K562 (cell line): ENCODE measurements around the gene IQCE. TPM values are rescaled to one million over a fixed set of nuclear protein-coding genes. Genes with fewer than 3 reads are reported as not detected.

Experiments
- ATAC-seq: fragments of 200-7000 bp; cut with Tn5 transposase; 3 replicates; pipeline ENCODE4 v1.9.1; 2020; ENCODE audit warnings: moderate library complexity
- BruUV-seq: library from RNA; stranded (reverse); fragments of 400-500 nt; replicated peaks from 2 replicates; lab custom pipeline; 2021; lab: Mats Ljungman, UMichigan
- CTCF ChIA-PET: fragments of 300-600 bp; formaldehyde crosslinking; extraction: SDS; loops from one replicate; lab custom pipeline; 2021; ENCODE audit warnings: low intra/inter-chr PET ratio; lab: Yijun Ruan, JAX
- POLR2A ChIA-PET: fragments of 300-600, 350-650 bp; sonication (Branson Sonifier 250); formaldehyde crosslinking; extraction: SDS; loops from one replicate; lab custom pipeline; 2021; ENCODE audit warnings: antibody characterized with exemption, inconsistent platforms; lab: Yijun Ruan, JAX
- DNase-seq, 4 experiments: peaks; one replicate each; pipeline versions ENCODE4 v3.0.0 to v3.0.0-alpha.2; 2011 to 2018; ENCODE audit warnings: low spot score in 3 of 4, mixed read lengths in 3 of 4; ENCODE audit errors: extremely low read depth in 1 of 4
- FAIRE-seq: peaks from 2 replicates; lab custom pipeline; 2011; peaks lifted over from hg19 to GRCh38; lab: Jason Lieb, UNC
- H2AFZ ChIP-seq: 2 replicates; pipeline ENCODE4 v1.6.0; 2011; ENCODE audit warnings: low read depth, low read length, control low read depth, inconsistent platforms
- H3K27ac ChIP-seq: fragments of 200-600 bp; 3 replicates; pipeline ENCODE4 v1.8.0; 2011; ENCODE audit warnings: low read depth, mild to moderate bottlenecking, control low read depth, inconsistent platforms, low read length, moderate library complexity, mixed read lengths; ENCODE audit errors: extremely low read depth
- H3K27me3 ChIP-seq, 2 experiments: fragments of 300-600 bp in 1 of 2; 2 replicates in 1 of 2; 3 replicates in 1 of 2; pipeline versions ENCODE4 v1.6.0 to v1.8.0; 2011; ENCODE audit warnings: inconsistent platforms in 2 of 2, low read length in 2 of 2, mild to moderate bottlenecking in 1 of 2, mixed read lengths in 1 of 2, moderate library complexity in 1 of 2; ENCODE audit not compliant: control insufficient read depth in 2 of 2, insufficient read depth in 2 of 2
- H3K36me3 ChIP-seq: fragments of 300-600 bp; 3 replicates; pipeline ENCODE4 v1.8.0; 2011; ENCODE audit warnings: mild to moderate bottlenecking, low read length, inconsistent platforms; ENCODE audit not compliant: control insufficient read depth, insufficient read depth
- H3K4me1 ChIP-seq, 2 experiments: fragments of 200-600 bp in 1 of 2; replicated peaks in 1 of 2; 2 replicates in 1 of 2; 3 replicates in 1 of 2; pipeline versions ENCODE4 v1.5.1 to v1.8.0; 2011; ENCODE audit warnings: inconsistent platforms in 2 of 2, low read length in 2 of 2, mild to moderate bottlenecking in 1 of 2, mixed read lengths in 1 of 2, moderate library complexity in 1 of 2; ENCODE audit not compliant: control insufficient read depth in 2 of 2, insufficient read depth in 2 of 2
- H3K4me2 ChIP-seq: 2 replicates; pipeline ENCODE4 v1.6.1; 2011; ENCODE audit warnings: low read length, control low read depth, inconsistent platforms, mixed read lengths; ENCODE audit not compliant: insufficient read depth
- H3K4me3 ChIP-seq: fragments of 200-600 bp; sonication (generic), shearing (Covaris generic); 2 replicates; pipeline ENCODE4 v1.5.1; 2016; ENCODE audit warnings: control low read depth, inconsistent platforms
- H3K79me2 ChIP-seq: fragments of 200-600 bp; 3 replicates; pipeline ENCODE4 v1.8.0; 2011; ENCODE audit warnings: low read length, inconsistent platforms; ENCODE audit not compliant: control insufficient read depth, insufficient read depth
- H3K9ac ChIP-seq, 2 experiments: 2 replicates each; pipeline versions ENCODE4 v1.6.0 to v1.6.1; 2011; ENCODE audit warnings: low read depth in 2 of 2, low read length in 2 of 2, control low read depth in 1 of 2, inconsistent platforms in 1 of 2, mild to moderate bottlenecking in 1 of 2, mixed read lengths in 1 of 2; ENCODE audit not compliant: insufficient read depth in 1 of 2
- H3K9me1 ChIP-seq: one replicate; pipeline ENCODE4 v1.6.0; 2011; ENCODE audit warnings: inconsistent platforms, mild to moderate bottlenecking, low read length, moderate library complexity; ENCODE audit not compliant: control insufficient read depth, insufficient read depth
- H3K9me3 ChIP-seq: replicated peaks from 2 replicates; pipeline ENCODE4 v1.5.1; 2011; ENCODE audit warnings: low read depth, low read length, inconsistent platforms; ENCODE audit not compliant: control insufficient read depth, insufficient read depth
- H4K20me1 ChIP-seq: replicated peaks from 2 replicates; pipeline ENCODE4 v1.6.1; 2011; ENCODE audit warnings: low read length, inconsistent platforms, mixed read lengths; ENCODE audit not compliant: control insufficient read depth, insufficient read depth
- BMI1 ChIP-seq: fragments of 150-350 bp; IDR thresholded peaks from 2 replicates; pipeline ENCODE4 v1.6.1; 2014; ENCODE audit warnings: low read length
- DIDO1 ChIP-seq: fragments of 450-650 bp; IDR thresholded peaks from 2 replicates; pipeline ENCODE4 v1.6.1; 2016; ENCODE audit warnings: low read depth, missing biosample characterization, missing genetic modification characterization
- EGR1 ChIP-seq: fragments of 450-650 bp; conservative IDR thresholded peaks from 2 replicates; pipeline ENCODE4 v1.6.1; 2017; ENCODE audit warnings: mild to moderate bottlenecking
- EHMT2 ChIP-seq: fragments of 450-650 bp; IDR thresholded peaks from 2 replicates; pipeline ENCODE4 v1.6.1; 2018; ENCODE audit warnings: antibody characterized with exemption
- ESRRA ChIP-seq: fragments of 450-650 bp; IDR thresholded peaks from 2 replicates; pipeline ENCODE4 v1.6.1; 2014; ENCODE audit warnings: low read depth, mild to moderate bottlenecking, moderate library complexity, borderline replicate concordance
- GABPA ChIP-seq: fragments of 200-800 bp; sonication (Bioruptor generic); conservative IDR thresholded peaks from 2 replicates; pipeline ENCODE4 v1.6.1; 2016; ENCODE audit warnings: low read depth, missing genetic modification characterization, missing compliant biosample characterization
- MBD2 ChIP-seq: sonication (generic); IDR thresholded peaks from 2 replicates; pipeline ENCODE4 v1.6.1; 2016; ENCODE audit warnings: low read depth, borderline replicate concordance
- MCM2 ChIP-seq: fragments of 450-650 bp; IDR thresholded peaks from 2 replicates; pipeline ENCODE4 v1.6.1; 2017; ENCODE audit warnings: low read depth, mild to moderate bottlenecking
- MYNN ChIP-seq, 2 experiments: sonication (generic); formaldehyde crosslinking in 1 of 2; IDR thresholded peaks; 2 replicates each; pipeline versions ENCODE4 v1.5.0 to v1.6.1; 2016 to 2020; ENCODE audit warnings: antibody characterized with exemption in 1 of 2, missing genetic modification reagents in 1 of 2
- NCOR1 ChIP-seq: fragments of 450-650 bp; IDR thresholded peaks from 2 replicates; pipeline ENCODE4 v1.6.1; 2016; ENCODE audit warnings: mild to moderate bottlenecking, moderate library complexity
- NFYB ChIP-seq: IDR thresholded peaks from 2 replicates; pipeline ENCODE4 v1.6.1; 2011; ENCODE audit warnings: mild to moderate bottlenecking, moderate library complexity; ENCODE audit not compliant: insufficient read length; ENCODE audit errors: extremely low read depth
- NR2C1 ChIP-seq, 2 experiments: fragments of 450-650 bp; IDR thresholded peaks; 2 replicates each; pipeline ENCODE4 v1.6.1; 2017; ENCODE audit warnings: mild to moderate bottlenecking in 2 of 2, antibody characterized with exemption in 1 of 2, inconsistent platforms in 1 of 2, missing compliant biosample characterization in 1 of 2, missing genetic modification characterization in 1 of 2
- RBBP5 ChIP-seq: fragments of 200-600 bp; sonication (generic); IDR thresholded peaks from 2 replicates; pipeline ENCODE4 v1.6.1; 2012; ENCODE audit warnings: borderline replicate concordance, mild to moderate bottlenecking, low read length, control low read depth, inconsistent platforms; ENCODE audit not compliant: insufficient read depth, poor library complexity, severe bottlenecking
- SP1 ChIP-seq: sonication (generic); formaldehyde crosslinking; IDR thresholded peaks from 2 replicates; pipeline ENCODE4 v1.8.1; 2022; ENCODE audit warnings: mild to moderate bottlenecking, missing genetic modification reagents
- TCF3 ChIP-seq: sonication (generic); formaldehyde crosslinking; IDR thresholded peaks from 2 replicates; pipeline ENCODE4 v1.4.0; 2020; ENCODE audit warnings: mild to moderate bottlenecking, missing genetic modification reagents
- ZFX ChIP-seq: sonication (generic); formaldehyde crosslinking; IDR thresholded peaks from 2 replicates; pipeline ENCODE4 v1.8.0; 2022; ENCODE audit warnings: mild to moderate bottlenecking, missing genetic modification reagents, moderate library complexity
- ZNF324 ChIP-seq: fragments of 250-450 bp; sonication (Bioruptor Pico); IDR thresholded peaks from 2 replicates; pipeline ENCODE4 v1.4.0; 2020; ENCODE audit warnings: mild to moderate bottlenecking
- WGBS: fragments of 100-300 bp; shearing (Covaris generic); methylation state at CpG from one replicate; pipeline ENCODE4 v1.1.6; 2016; ENCODE audit warnings: low coverage, mixed read lengths; ENCODE audit not compliant: insufficient coverage; ENCODE audit errors: missing lambda C conversion rate; 5-methylcytosine and 5-hydroxymethylcytosine counted together
- in situ Hi-C: fragments of 300-500 bp; cut with MboI; formaldehyde crosslinking; loops from 4 replicates; pipeline ENCODE4 v1.15.0; 2018; ENCODE audit warnings: inconsistent platforms, mixed read lengths
- intact Hi-C: fragments of 100-400 bp; cut with micrococcal nuclease; formaldehyde crosslinking; loops from 2 replicates; pipeline ENCODE4 v1.14.2; 2022
- polyA plus RNA-seq, 8 experiments: library from polyadenylated mRNA; depleted of rRNA in 4 of 8; stranded (reverse) in 5 of 8; unstranded in 3 of 8; fragments of >200 nt; fragmentation: Nextera tagmentation in 2 of 8; fragmentation: Illumina TruSeq in 1 of 8; extraction: Ambion mirVana in 2 of 8; extraction: Trizol in 1 of 8; gene quantifications; 2 replicates each; pipeline versions ENCODE4 v1.2.1 to v1.2.3, GENCODE V29; 2011 to 2014; ENCODE audit warnings: inconsistent platforms in 1 of 8, missing spikeins in 1 of 8
- total RNA-seq, 7 experiments: library from RNA; depleted of rRNA in 6 of 7; stranded (reverse); fragments of >200 nt in 6 of 7; fragmentation: Illumina TruSeq in 2 of 7; extraction: Trizol in 2 of 7; gene quantifications; 2 replicates each; pipeline versions ENCODE4 v1.2.1 to v1.2.3, GENCODE V29; 2011 to 2021; ENCODE audit warnings: low replicate concordance in 1 of 7
- TF ChIP-seq, protein P1 (sequence below): IDR thresholded peaks from 2 replicates; pipeline ENCODE4 v1.6.1; 2011; ENCODE audit warnings: borderline replicate concordance, low read depth, mild to moderate bottlenecking, moderate library complexity, low read length; ENCODE audit not compliant: insufficient read depth, poor library complexity, severe bottlenecking

Gene IQCE
- total and polyA plus RNA-seq, 9 of the 15 experiments (the other 6 are each of a cell fraction or from before 2014, with no cell fraction given), result 0.18 to 8.5 (median 4.2) TPM

DNA sequence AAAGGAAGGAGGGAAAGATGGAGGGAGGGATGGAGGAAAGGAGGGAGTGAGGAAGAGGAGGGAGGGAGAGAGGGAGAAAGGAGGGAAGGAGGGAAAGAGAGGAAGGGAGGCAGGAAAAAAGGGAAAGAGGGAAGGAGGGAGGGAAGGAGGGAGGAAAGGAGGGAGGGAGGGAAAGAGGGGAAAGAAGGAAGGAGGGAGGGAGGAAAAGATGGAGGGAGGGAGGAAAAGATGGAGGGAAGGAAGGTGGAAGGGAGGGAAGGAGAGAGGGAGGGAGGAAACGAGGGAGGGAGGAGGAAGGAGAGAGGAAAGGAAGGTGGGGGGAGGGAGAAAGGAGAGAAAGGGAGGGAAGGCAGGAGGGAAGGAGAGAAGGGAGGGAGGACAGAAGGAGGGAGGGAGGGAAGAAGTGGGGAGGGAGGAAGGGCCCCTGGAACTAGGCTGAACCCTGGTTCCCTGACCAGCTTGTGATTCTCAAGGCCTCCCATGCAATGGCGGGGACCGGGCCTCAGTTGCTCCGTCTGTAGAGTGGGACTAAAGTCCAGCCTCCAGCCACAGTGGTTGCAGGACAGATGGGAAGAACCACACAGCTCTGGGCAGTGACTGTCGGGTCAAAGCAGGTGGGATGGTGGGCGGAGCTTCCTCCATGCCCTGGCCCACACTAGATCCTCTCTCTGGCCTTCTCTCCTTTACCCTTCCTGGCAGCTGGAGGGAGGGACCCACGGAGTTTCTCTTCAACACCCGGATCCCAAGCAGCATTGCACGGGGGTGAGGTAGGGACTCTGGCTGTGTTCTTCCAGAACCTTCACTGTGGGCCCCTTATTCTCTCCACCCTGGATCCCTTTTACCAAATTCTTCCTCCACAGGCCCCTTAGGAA lies 68.7 kb downstream of the IQCE start (continued):
- TF ChIP-seq SP1 (CRISPR knock-in tag) (no peak), MYNN (IDR thresholded peaks at IDR 0.05) (no peak), MYNN (CRISPR knock-in tag; IDR thresholded peaks at IDR 0.05) (no peak), TCF3 (CRISPR knock-in tag) (no peak)

DNA sequence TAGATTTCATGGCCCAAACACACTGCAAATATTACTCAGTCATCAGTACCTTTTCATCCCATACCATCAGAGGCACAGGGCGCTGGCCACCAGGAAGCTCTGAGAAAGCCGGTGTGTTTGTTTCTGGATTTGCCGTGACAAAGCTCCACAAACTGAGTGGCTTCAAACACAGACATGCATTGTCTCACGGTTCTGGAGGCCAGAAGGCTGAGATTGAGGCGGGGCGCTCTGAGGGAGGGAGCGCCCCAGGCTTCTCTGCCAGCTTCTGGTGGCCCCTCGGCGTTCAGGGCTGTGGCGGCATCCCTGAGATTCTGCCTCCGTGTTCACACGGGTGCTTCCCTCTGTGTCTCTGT lies 69.3 kb downstream of the IQCE start:
- BruUV-seq, result no TSS peak
- 58% methylated on average over 12 of the region's 12 CpGs for WGBS
- Histone ChIP-seq H3K9me3 (no peaks in the 10 kb centered on the region), H3K9ac (peak overlapping the region in 1 of 2 experiments; percentile 55; a peak in 1 of 4 replicates), H3K4me2 (no peak overlapping the region), H4K20me1 (no peaks in the 10 kb centered on the region; the same call in 1 of the 2 replicates), H3K27ac (no peak overlapping the region), H3K27me3 (no peaks in the 10 kb centered on the region; a peak in 1 of 5 replicates), H3K9me1 (no peaks in the 10 kb centered on the region), H3K79me2 (no peaks in the 10 kb centered on the region; the same call in 2 of the 3 replicates), H3K4me1 (peaks cover 27 to 57% of the 10 kb centered on the region in 2 experiments), H2AFZ (no peak overlapping the region), H3K4me3 (no peak overlapping the region), H3K36me3 (no peaks in the 10 kb centered on the region)
- ChIA-PET POLR2A (interaction anchor here (0.7 to 1.7 kb wide), 3 partner anchors 9 to 40 kb away, joined by 3 to 6 read pairs (median 3); no protein-coding TSS in a partner anchor), CTCF (no interaction called here)
- in situ Hi-C loops (no loop called here), intact Hi-C loops (no loop called here)
- no peak for ATAC-seq
- FAIRE-seq, result no peak
- DNase-seq, result no peak
- TF ChIP-seq EHMT2 (no peak), ZNF324 (CRISPR knock-in tag) (no peak), GABPA (no peak), NCOR1 (no peak), EGR1 (no peak), NR2C1 (IDR thresholded peaks at IDR 0.05) (no peak), NR2C1 (tag; IDR thresholded peaks at IDR 0.05) (no peak), BMI1 (no peak), ESRRA (no peak), MBD2 (no peak), NFYB (no peak), DIDO1 (tag) (no peak), MCM2 (no peak), ZFX (CRISPR knock-in tag) (no peak), RBBP5 (no peak)
- TF ChIP-seq, protein P1, sequence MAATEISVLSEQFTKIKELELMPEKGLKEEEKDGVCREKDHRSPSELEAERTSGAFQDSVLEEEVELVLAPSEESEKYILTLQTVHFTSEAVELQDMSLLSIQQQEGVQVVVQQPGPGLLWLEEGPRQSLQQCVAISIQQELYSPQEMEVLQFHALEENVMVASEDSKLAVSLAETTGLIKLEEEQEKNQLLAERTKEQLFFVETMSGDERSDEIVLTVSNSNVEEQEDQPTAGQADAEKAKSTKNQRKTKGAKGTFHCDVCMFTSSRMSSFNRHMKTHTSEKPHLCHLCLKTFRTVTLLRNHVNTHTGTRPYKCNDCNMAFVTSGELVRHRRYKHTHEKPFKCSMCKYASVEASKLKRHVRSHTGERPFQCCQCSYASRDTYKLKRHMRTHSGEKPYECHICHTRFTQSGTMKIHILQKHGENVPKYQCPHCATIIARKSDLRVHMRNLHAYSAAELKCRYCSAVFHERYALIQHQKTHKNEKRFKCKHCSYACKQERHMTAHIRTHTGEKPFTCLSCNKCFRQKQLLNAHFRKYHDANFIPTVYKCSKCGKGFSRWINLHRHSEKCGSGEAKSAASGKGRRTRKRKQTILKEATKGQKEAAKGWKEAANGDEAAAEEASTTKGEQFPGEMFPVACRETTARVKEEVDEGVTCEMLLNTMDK, result no peak
